GM18498 (cell line): ENCODE data around the gene SLC2A6.

Experiments
- ATAC-seq: cut with Tn5 transposase; IDR thresholded peaks from one replicate; pipeline ENCODE4 v1.9.1; 2021; ENCODE audit warnings: mild to moderate bottlenecking, moderate library complexity; ENCODE audit not compliant: unreplicated experiment

Gene SLC2A6

DNA sequence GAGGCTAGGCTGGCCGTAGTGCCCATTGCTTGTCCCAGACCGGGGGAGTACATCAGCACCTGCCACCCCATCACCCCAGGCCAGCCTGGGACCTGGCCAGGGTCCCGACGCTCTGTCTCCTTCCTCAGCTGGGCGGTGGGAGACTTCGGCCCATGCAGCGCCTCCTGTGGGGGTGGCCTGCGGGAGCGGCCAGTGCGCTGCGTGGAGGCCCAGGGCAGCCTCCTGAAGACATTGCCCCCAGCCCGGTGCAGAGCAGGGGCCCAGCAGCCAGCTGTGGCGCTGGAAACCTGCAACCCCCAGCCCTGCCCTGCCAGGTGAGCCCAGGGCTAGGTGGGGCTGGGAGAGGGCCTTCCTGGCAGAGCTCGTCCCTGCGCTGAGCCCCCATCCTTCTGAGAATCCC is 35.7 kb downstream of the SLC2A6 start:
- ATAC-seq, result no peak

DNA sequence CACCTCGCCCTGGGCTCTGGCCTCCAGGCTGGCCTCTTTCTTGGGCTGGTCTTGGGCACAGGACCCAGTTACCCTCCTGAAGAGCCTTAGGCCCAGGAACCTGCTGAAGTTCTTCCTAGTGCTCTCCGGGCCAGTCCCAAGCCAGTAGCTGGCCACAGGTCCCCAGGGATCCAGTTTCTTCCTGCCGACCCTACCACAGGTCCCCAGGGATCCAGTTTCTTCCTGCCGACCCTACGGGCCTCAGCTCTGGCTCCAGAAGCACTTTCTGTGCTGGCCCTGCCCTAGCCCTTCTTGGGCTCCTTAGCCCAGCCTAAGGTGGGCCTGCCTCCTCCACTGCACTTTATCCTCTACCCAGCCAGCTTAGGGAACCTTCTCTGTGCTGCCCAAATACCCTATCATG is 37.3 kb downstream of the SLC2A6 start:
- no peak for ATAC-seq

DNA sequence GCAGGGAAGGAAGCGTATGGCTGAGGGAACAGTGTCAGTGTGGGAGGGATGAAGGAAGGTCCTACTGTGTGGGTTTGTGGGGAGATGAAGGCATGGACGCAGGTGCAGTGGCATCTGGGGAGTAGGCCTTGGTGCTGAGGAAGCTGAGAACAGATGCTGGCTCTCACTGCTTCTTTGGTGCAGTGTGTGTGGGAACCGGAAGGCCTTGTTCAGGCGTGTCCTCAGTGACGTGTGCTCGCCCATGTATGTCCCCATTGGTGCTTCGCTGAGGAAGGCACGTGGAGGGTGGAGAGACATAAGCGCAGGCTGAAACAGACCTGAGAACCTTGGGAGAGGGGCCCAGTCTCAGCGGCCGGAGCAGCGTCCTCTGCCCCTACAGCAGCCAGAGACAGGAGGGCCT is 38.0 kb downstream of the SLC2A6 start:
- no peak for ATAC-seq

DNA sequence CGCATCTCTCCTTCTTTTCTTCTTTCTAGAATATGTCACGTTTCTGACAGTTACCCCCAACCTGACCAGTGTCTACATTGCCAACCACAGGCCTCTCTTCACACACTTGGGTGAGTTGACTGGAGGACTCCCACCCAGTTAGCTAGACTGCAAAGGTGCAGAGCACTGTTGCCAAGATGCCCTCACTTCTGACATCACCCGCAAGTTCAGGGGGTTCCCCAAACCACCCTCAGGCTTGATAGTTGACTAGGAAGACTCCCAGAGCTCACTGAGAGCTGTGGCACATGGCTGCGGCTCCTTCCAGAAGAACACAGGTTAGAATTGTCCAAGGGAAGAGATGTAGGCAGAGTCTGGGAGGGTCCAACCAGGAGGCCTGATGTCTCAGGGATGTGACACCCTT is 39.6 kb downstream of the SLC2A6 start:
- no peak for ATAC-seq

- ATAC-seq, result no peak
These were observed 41.0 kb downstream of the SLC2A6 start for GRCh38 chr9:133437753-133438531.

- ATAC-seq, result no peak
These were observed 42.2 kb downstream of the SLC2A6 start for GRCh38 chr9:133436681-133437080.

- no peak for ATAC-seq
These were observed 45.5 kb downstream of the SLC2A6 start for GRCh38 chr9:133433351-133433843.

GRCh38 chr9:133430244-133430643 is 48.7 kb downstream of the SLC2A6 start:
- no peak for ATAC-seq

GRCh38 chr9:133429641-133430161 is 49.2 kb downstream of the SLC2A6 start:
- ATAC-seq, result no peak

GRCh38 chr9:133429214-133429613 is 49.7 kb downstream of the SLC2A6 start:
- no peak for ATAC-seq

DNA sequence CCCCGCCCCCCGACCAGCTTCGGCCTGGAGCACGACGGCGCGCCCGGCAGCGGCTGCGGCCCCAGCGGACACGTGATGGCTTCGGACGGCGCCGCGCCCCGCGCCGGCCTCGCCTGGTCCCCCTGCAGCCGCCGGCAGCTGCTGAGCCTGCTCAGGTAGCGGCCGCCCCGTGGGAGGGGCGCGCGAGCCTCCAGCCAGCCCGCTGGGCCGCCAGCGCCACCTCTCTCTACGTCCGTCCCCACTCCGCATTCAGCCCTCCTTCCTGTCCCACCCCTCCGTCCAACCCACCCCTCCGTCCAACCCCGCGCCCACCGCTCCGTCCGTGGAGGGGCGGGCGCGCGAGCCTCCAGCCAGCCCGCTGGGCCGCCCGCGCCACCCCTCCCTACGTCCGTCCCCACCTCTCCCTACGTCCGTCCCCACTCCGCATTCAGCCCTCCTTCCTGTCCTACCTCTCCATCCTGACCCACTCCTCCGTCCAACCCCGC is 50.2 kb downstream of the SLC2A6 start:
- ATAC-seq, result no peak

- ATAC-seq, result no peak
These were observed 51.1 kb downstream of the SLC2A6 start for GRCh38 chr9:133427658-133428348.

GRCh38 chr9:133426011-133426410 is 52.9 kb downstream of the SLC2A6 start:
- ATAC-seq, result no peak

GRCh38 chr9:133425049-133425632 is 53.8 kb downstream of the SLC2A6 start:
- ATAC-seq, result no peak

DNA sequence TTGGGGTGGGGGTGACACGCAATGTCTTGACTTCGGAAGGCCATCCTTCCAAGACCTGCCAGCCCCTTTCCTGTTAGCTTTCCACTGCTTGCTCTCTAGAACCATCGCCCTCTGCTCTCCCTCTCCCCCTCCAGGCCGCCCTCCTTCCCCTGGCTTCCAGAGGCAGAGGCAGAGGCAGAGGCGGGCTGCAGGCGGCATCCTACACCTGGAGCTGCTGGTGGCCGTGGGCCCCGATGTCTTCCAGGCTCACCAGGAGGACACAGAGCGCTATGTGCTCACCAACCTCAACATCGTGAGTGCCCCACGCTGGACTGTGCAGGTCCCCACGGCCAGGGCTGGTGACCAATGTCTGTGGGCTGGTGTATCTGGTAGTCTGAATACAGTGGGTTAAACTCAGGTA is 54.7 kb downstream of the SLC2A6 start:
- ATAC-seq, result no peak

DNA sequence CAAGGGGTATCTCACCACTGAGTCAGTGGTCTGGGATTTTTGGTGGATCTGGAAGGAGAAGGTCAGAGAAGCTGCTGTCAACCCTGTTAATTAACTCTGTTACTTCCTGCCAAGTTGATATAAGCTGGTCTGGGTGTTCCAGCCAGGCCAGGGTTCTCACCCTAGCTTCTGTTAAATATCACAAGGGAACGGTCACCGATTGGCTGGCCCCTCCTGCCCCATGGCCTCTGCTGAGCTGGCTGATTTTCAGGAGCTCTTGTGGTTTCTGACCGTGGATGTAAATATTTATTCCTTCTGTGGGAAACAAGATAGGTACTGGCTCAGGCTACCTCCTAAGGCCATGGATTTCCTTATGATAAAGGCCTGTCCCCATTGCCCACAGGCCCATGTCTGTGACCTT is 55.7 kb downstream of the SLC2A6 start:
- no peak for ATAC-seq

GRCh38 chr9:133421615-133422542 is 57.0 kb downstream of the SLC2A6 start, which contains the start of gene ADAMTS13:
ADAMTS13 (plus strand) TSS chr9:133422367; CDS start chr9:133422444, 77 bp downstream.
- no peak for ATAC-seq
